Stimulated activated CD4-positive, alpha-beta T cell treated with anti-CD3 and anti-CD28 coated beads, Interleukin-4, amount 100 ng/mL, for 48 hours (primary cell): ENCODE data around the gene USP3.
"Not testable (repeated sequence)": the region's sequence is repeated elsewhere in the genome, so short reads cannot be mapped to it uniquely, and the experiment has no call there.

ENCODE experiments used
- DNase-seq, 2 donors: peaks; one replicate each; pipeline ENCODE4 v3.0.0-alpha.2; 2020; ENCODE audit warnings: low read depth in 2 of 2

Gene USP3

GRCh38 chr15:63609448-63609847 lies 105.1 kb downstream of the USP3 start:
- DNase-seq: no peak

GRCh38 chr15:63610209-63610841 lies 105.9 kb downstream of the USP3 start:
- DNase-seq: peak; percentile 56 to 66

GRCh38 chr15:63611177-63611576 lies 106.8 kb downstream of the USP3 start:
- no peak for DNase-seq

GRCh38 chr15:63612300-63612699 lies 107.9 kb downstream of the USP3 start:
- no peak for DNase-seq

GRCh38 chr15:63615935-63616334 lies 111.5 kb downstream of the USP3 start:
- no peak for DNase-seq

- not testable (repeated sequence) for DNase-seq
Observed at GRCh38 chr15:63617147-63617546, 112.8 kb downstream of the USP3 start.

- not testable (repeated sequence) for DNase-seq
Observed at GRCh38 chr15:63617627-63618026, 113.2 kb downstream of the USP3 start.

GRCh38 chr15:63620760-63621159 lies 116.4 kb downstream of the USP3 start:
- DNase-seq: not testable (repeated sequence)

- DNase-seq: no peak
Observed at GRCh38 chr15:63623232-63623969, 119.0 kb downstream of the USP3 start.

GRCh38 chr15:63626955-63627354 lies 122.6 kb downstream of the USP3 start:
- no peak for DNase-seq

- DNase-seq: no peak
Observed at GRCh38 chr15:63628123-63628822, 123.9 kb downstream of the USP3 start.

- DNase-seq: no peak
Observed at GRCh38 chr15:63630036-63630751, 125.8 kb downstream of the USP3 start.

- DNase-seq: no peak
Observed at GRCh38 chr15:63633312-63633711, 128.9 kb downstream of the USP3 start.

- DNase-seq: no peak
Observed at GRCh38 chr15:63634154-63634553, 129.8 kb downstream of the USP3 start.

- no peak for DNase-seq
Observed at GRCh38 chr15:63636518-63637061, 132.2 kb downstream of the USP3 start.

GRCh38 chr15:63638839-63639238 lies 134.4 kb downstream of the USP3 start:
- peak in 1 of 2 donors; percentile 2 for DNase-seq

GRCh38 chr15:63640146-63640545 lies 135.8 kb downstream of the USP3 start:
- no peak for DNase-seq
